Astrocyte (in vitro differentiated cells and primary cell): ENCODE data around the gene ITFG2. TPM values are rescaled to one million over a fixed set of nuclear protein-coding genes. Genes with fewer than 3 reads are reported as not detected.

ENCODE experiments used
- DNase-seq: peaks from one replicate; pipeline ENCODE4 v3.0.0-alpha.2; 2010; ENCODE audit warnings: low read depth
- FAIRE-seq: peaks from 2 replicates; lab custom pipeline; 2011; peaks lifted over from hg19 to GRCh38; lab: Jason Lieb, UNC
- H2AFZ ChIP-seq: 2 replicates; pipeline ENCODE4 v1.6.0; 2012; ENCODE audit warnings: low read depth, low read length, inconsistent platforms
- H3K27ac ChIP-seq: 2 replicates; pipeline ENCODE4 v1.5.1; 2011; ENCODE audit warnings: low read depth, low read length, inconsistent platforms
- H3K27me3 ChIP-seq: 2 replicates; pipeline ENCODE4 v1.6.0; 2011; ENCODE audit warnings: low read length, inconsistent platforms; ENCODE audit not compliant: insufficient read depth
- H3K36me3 ChIP-seq: 2 replicates; pipeline ENCODE4 v1.5.1; 2011; ENCODE audit warnings: low read length, inconsistent platforms; ENCODE audit not compliant: insufficient read depth
- H3K4me1 ChIP-seq: 2 replicates; pipeline ENCODE4 v1.5.1; 2011; ENCODE audit warnings: low read length, inconsistent platforms; ENCODE audit not compliant: insufficient read depth
- H3K4me2 ChIP-seq: 2 replicates; pipeline ENCODE4 v1.6.0; 2012; ENCODE audit warnings: low read length, inconsistent platforms
- H3K4me3 ChIP-seq: 2 replicates; pipeline ENCODE4 v1.5.1; 2011; ENCODE audit warnings: low read depth, mild to moderate bottlenecking, low read length, inconsistent platforms; ENCODE audit not compliant: insufficient read depth
- H3K79me2 ChIP-seq: 2 replicates; pipeline ENCODE4 v1.6.0; 2012; ENCODE audit warnings: mild to moderate bottlenecking, low read length, inconsistent platforms; ENCODE audit not compliant: insufficient read depth
- H3K9ac ChIP-seq: 2 replicates; pipeline ENCODE4 v1.6.0; 2012; ENCODE audit warnings: mild to moderate bottlenecking, low read length, inconsistent platforms
- H3K9me3 ChIP-seq: 2 replicates; pipeline ENCODE4 v1.5.1; 2012; ENCODE audit warnings: low read depth, mild to moderate bottlenecking, low read length, inconsistent platforms; ENCODE audit not compliant: insufficient read depth
- H4K20me1 ChIP-seq: 2 replicates; pipeline ENCODE4 v1.6.0; 2012; ENCODE audit warnings: low read length, inconsistent platforms; ENCODE audit not compliant: insufficient read depth
- H3K27ac Mint-ChIP-seq: one replicate; pipeline ENCODE4 v1.8.0; 2021; ENCODE audit warnings: mild to moderate bottlenecking, mixed read lengths; ENCODE audit not compliant: unreplicated experiment
- H3K27me3 Mint-ChIP-seq: one replicate; pipeline ENCODE4 v1.8.0; 2021; ENCODE audit warnings: low read depth, mixed read lengths; ENCODE audit not compliant: unreplicated experiment
- H3K36me3 Mint-ChIP-seq: one replicate; pipeline ENCODE4 v1.8.0; 2021; ENCODE audit warnings: low read depth, mixed read lengths; ENCODE audit not compliant: unreplicated experiment
- H3K4me1 Mint-ChIP-seq: one replicate; pipeline ENCODE4 v1.8.0; 2021; ENCODE audit warnings: low read depth, mixed read lengths; ENCODE audit not compliant: unreplicated experiment
- H3K4me3 Mint-ChIP-seq: one replicate; pipeline ENCODE4 v1.8.0; 2021; ENCODE audit warnings: mild to moderate bottlenecking, moderate library complexity, mixed read lengths; ENCODE audit not compliant: unreplicated experiment
- H3K9me3 Mint-ChIP-seq: one replicate; pipeline ENCODE4 v1.8.0; 2021; ENCODE audit warnings: mild to moderate bottlenecking, mixed read lengths; ENCODE audit not compliant: unreplicated experiment
- CTCF ChIP-seq: IDR thresholded peaks from 2 replicates; pipeline ENCODE4 v1.5.1; 2011; ENCODE audit warnings: low read depth, mild to moderate bottlenecking, inconsistent platforms, low read length, moderate library complexity; ENCODE audit not compliant: insufficient read depth
- EZH2 ChIP-seq: IDR thresholded peaks from 2 replicates; pipeline ENCODE4 v1.6.1; 2012; ENCODE audit warnings: mild to moderate bottlenecking, low read length, inconsistent platforms; ENCODE audit not compliant: insufficient read depth
- total RNA-seq: library from RNA; stranded (reverse); gene quantifications from 2 replicates; pipeline ENCODE4 v1.2.1, GENCODE V29; 2021

ITFG2 gene
- total RNA-seq, 1 donor from 2014 or later, result 20.2 TPM

- H3K4me3 Mint-ChIP-seq, result no peak overlapping the region
- H3K27ac ChIP-seq, result no peak overlapping the region
- no peaks in the 10 kb centered on the region for H3K9me3 ChIP-seq
- H3K27ac Mint-ChIP-seq, result no peak overlapping the region
- H3K27me3 Mint-ChIP-seq, result peaks cover 53% of the 10 kb centered on the region
- H3K4me1 Mint-ChIP-seq, result no peaks in the 10 kb centered on the region
- H3K36me3 Mint-ChIP-seq, result peaks cover 2% of the 10 kb centered on the region
- DNase-seq (no peak), FAIRE-seq (no peak)
- H4K20me1 ChIP-seq, result no peaks in the 10 kb centered on the region
- H3K9ac ChIP-seq, result no peak overlapping the region
- H3K4me1 ChIP-seq, result peaks cover 6% of the 10 kb centered on the region
- H3K9me3 Mint-ChIP-seq, result no peaks in the 10 kb centered on the region
- no peaks in the 10 kb centered on the region for H3K36me3 ChIP-seq
- no peak overlapping the region for H3K4me3 ChIP-seq
- H3K27me3 ChIP-seq, result peaks cover 28% of the 10 kb centered on the region
- H2AFZ ChIP-seq, result no peak overlapping the region
- no peak overlapping the region for H3K4me2 ChIP-seq
- no peaks in the 10 kb centered on the region for H3K79me2 ChIP-seq
- TF ChIP-seq EZH2, result no peak
- no peak for TF ChIP-seq CTCF
Measured at GRCh38 chr12:2779281-2779680, 33.2 kb upstream of the ITFG2 start.

GRCh38 chr12:2783936-2784600, 28.4 kb upstream of the ITFG2 start:
- H3K79me2 ChIP-seq, result no peaks in the 10 kb centered on the region
- H3K4me1 ChIP-seq, result peaks cover 6% of the 10 kb centered on the region
- H3K4me3 ChIP-seq, result no peak overlapping the region
- TF ChIP-seq CTCF (peak; percentile 87), EZH2 (no peak)
- no peak overlapping the region for H3K27ac ChIP-seq
- Mint-ChIP-seq H3K9me3 (no peaks in the 10 kb centered on the region), H3K27ac (no peak overlapping the region), H3K27me3 (peaks cover 42% of the 10 kb centered on the region), H3K4me1 (no peaks in the 10 kb centered on the region), H3K4me3 (no peak overlapping the region), H3K36me3 (no peaks in the 10 kb centered on the region)
- peak overlapping the region; percentile 76 for H3K4me2 ChIP-seq
- FAIRE-seq (peak; percentile 26), DNase-seq (no peak)
- H4K20me1 ChIP-seq, result no peaks in the 10 kb centered on the region
- H3K36me3 ChIP-seq, result no peaks in the 10 kb centered on the region
- H3K27me3 ChIP-seq, result peaks cover 31% of the 10 kb centered on the region
- no peak overlapping the region for H3K9ac ChIP-seq
- H2AFZ ChIP-seq, result peak overlapping the region; percentile 44
- H3K9me3 ChIP-seq, result no peaks in the 10 kb centered on the region

- H3K27ac Mint-ChIP-seq, result no peak overlapping the region
- H3K9me3 Mint-ChIP-seq, result no peaks in the 10 kb centered on the region
- H3K36me3 Mint-ChIP-seq, result no peaks in the 10 kb centered on the region
- peaks cover 6% of the 10 kb centered on the region for H3K4me1 ChIP-seq
- H4K20me1 ChIP-seq, result no peaks in the 10 kb centered on the region
- no peak overlapping the region for H3K27ac ChIP-seq
- H3K36me3 ChIP-seq, result no peaks in the 10 kb centered on the region
- H3K4me2 ChIP-seq, result no peak overlapping the region
- H3K4me1 Mint-ChIP-seq, result no peaks in the 10 kb centered on the region
- TF ChIP-seq CTCF, result no peak
- no peak for TF ChIP-seq EZH2
- no peak for DNase-seq
- H3K27me3 ChIP-seq, result peaks cover 36% of the 10 kb centered on the region
- H3K4me3 Mint-ChIP-seq, result no peak overlapping the region
- H2AFZ ChIP-seq, result no peak overlapping the region
- no peak overlapping the region for H3K9ac ChIP-seq
- H3K4me3 ChIP-seq, result no peak overlapping the region
- H3K79me2 ChIP-seq, result no peaks in the 10 kb centered on the region
- no peak for FAIRE-seq
- no peaks in the 10 kb centered on the region for H3K9me3 ChIP-seq
- peaks cover 44% of the 10 kb centered on the region for H3K27me3 Mint-ChIP-seq
Measured at GRCh38 chr12:2785017-2785416, 27.5 kb upstream of the ITFG2 start.
